ENCODE results near the gene TRIP10. TPM values are rescaled to one million over a fixed set of nuclear protein-coding genes. Genes with fewer than 3 reads are reported as not detected.
"Not testable (repeated sequence)": the region's sequence is repeated elsewhere in the genome, so short reads cannot be mapped to it uniquely, and the experiment has no call there.

The TRIP10 gene
- total RNA-seq, 2 donors from 2014 or later = 23.1 to 31.9 TPM

GRCh38 chr19:6707011-6707657 lies 32.3 kb upstream of the TRIP10 start:
- intact Hi-C loops (cut with DNase I) = no loop called here
- whole genome bisulfite sequencing, 2 donors = 87 to 90% methylated on average over 20 to 32 of the region's 44 CpGs

GRCh38 chr19:6707658-6708018 lies 31.8 kb upstream of the TRIP10 start:
- Histone ChIP-seq H3K36me3 (replicated peaks in 1 of 2; ENCODE audit: insufficient read depth in 1 of 2, low read depth in 2 of 2) (peaks cover 9 to 15% of the 10 kb centered on the region in 2 donors), H3K27ac (no peak overlapping the region), H3K4me3 (no peak overlapping the region), H3K9me3 (no peaks in the 10 kb centered on the region), H3K4me1 (peaks cover 5% of the 10 kb centered on the region), H3K27me3 (no peaks in the 10 kb centered on the region)
- intact Hi-C loops (cut with DNase I) = no loop called here
- no peak for DNase-seq
- ATAC-seq = no peak
- TF ChIP-seq CTCF (IDR thresholded peaks at IDR 0.05) (no peak), POLR2A (IDR thresholded peaks at IDR 0.05) (no peak)
- 76 to 84% methylated on average over 2 to 11 of the region's 16 CpGs for WGBS, 2 donors

More at GRCh38 chr19:6707011-6707657, 32.3 kb upstream of the TRIP10 start:
- no peak for TF ChIP-seq CTCF (IDR thresholded peaks at IDR 0.05)
- Histone ChIP-seq H3K4me3 (no peak overlapping the region), H3K9me3 (no peaks in the 10 kb centered on the region), H3K4me1 (peaks cover 5% of the 10 kb centered on the region), H3K36me3 (replicated peaks in 1 of 2; ENCODE audit: insufficient read depth in 1 of 2, low read depth in 2 of 2) (peaks cover 9 to 18% of the 10 kb centered on the region in 2 donors), H3K27ac (no peak overlapping the region), H3K27me3 (no peaks in the 10 kb centered on the region)
- ATAC-seq (no peak), DNase-seq (no peak)

- DNase-seq = no peak
- H3K4me3 ChIP-seq = no peak overlapping the region
- peaks cover 9 to 15% of the 10 kb centered on the region in 2 donors for H3K36me3 ChIP-seq (replicated peaks in 1 of 2; ENCODE audit: insufficient read depth in 1 of 2, low read depth in 2 of 2)
- H3K27me3 ChIP-seq = no peaks in the 10 kb centered on the region
- TF ChIP-seq CTCF (IDR thresholded peaks at IDR 0.05) (no peak), POLR2A (IDR thresholded peaks at IDR 0.05) (no peak)
- ATAC-seq = no peak
- intact Hi-C loops (cut with DNase I) = no loop called here
- H3K9me3 ChIP-seq = no peaks in the 10 kb centered on the region
- H3K4me1 ChIP-seq = peaks cover 5% of the 10 kb centered on the region
- 81 to 92% methylated on average over 3 of the region's 3 CpGs for WGBS, 2 donors
- H3K27ac ChIP-seq = no peak overlapping the region
These were observed 31.1 kb upstream of the TRIP10 start for GRCh38 chr19:6708346-6708745.

- ATAC-seq; intact Hi-C loops (cut with DNase I); H3K27me3 ChIP-seq; H3K27ac ChIP-seq; DNase-seq; H3K4me1 ChIP-seq; H3K9me3 ChIP-seq; H3K4me3 ChIP-seq: not testable (repeated sequence)
- 79 to 80% methylated on average over 11 to 12 of the region's 12 CpGs for WGBS, 2 donors
- H3K36me3 ChIP-seq (replicated peaks in 1 of 2; ENCODE audit: insufficient read depth in 1 of 2, low read depth in 2 of 2) = peaks cover 9 to 13% of the 10 kb centered on the region in 2 donors
These were observed 30.6 kb upstream of the TRIP10 start for GRCh38 chr19:6708913-6709312.

- DNase-seq = no peak
- H3K9me3 ChIP-seq = no peaks in the 10 kb centered on the region
- no peak overlapping the region for H3K27ac ChIP-seq
- intact Hi-C loops (cut with DNase I) = no loop called here
- H3K36me3 ChIP-seq (replicated peaks in 1 of 2; ENCODE audit: insufficient read depth in 1 of 2, low read depth in 2 of 2) = peaks cover 9 to 13% of the 10 kb centered on the region in 2 donors
- 38 to 67% methylated on average over 14 of the region's 14 CpGs for whole genome bisulfite sequencing, 2 donors
- TF ChIP-seq POLR2A (IDR thresholded peaks at IDR 0.05) (no peak), CTCF (IDR thresholded peaks at IDR 0.05) (no peak)
- no peak overlapping the region for H3K4me3 ChIP-seq
- H3K27me3 ChIP-seq = no peaks in the 10 kb centered on the region
- H3K4me1 ChIP-seq = peaks cover 5% of the 10 kb centered on the region
- ATAC-seq = no peak
These were observed 29.9 kb upstream of the TRIP10 start for GRCh38 chr19:6709549-6709948.
